SU-DHL-6 (cell line): ENCODE results near the gene INVS.

ENCODE experiments used
- H2AFZ ChIP-seq: fragments of 200-600 bp; sonication (generic); 2 replicates; pipeline ENCODE4 v1.6.1; 2014; ENCODE audit warnings: low read depth, mild to moderate bottlenecking, moderate library complexity, mixed read lengths, antibody characterized with exemption, low read length; ENCODE audit not compliant: severe bottlenecking
- H3F3A ChIP-seq: fragments of 200-600 bp; shearing (Covaris generic); 2 replicates; pipeline ENCODE4 v1.6.0; 2016; ENCODE audit warnings: antibody characterized with exemption, mild to moderate bottlenecking; ENCODE audit not compliant: insufficient read depth
- H3K27ac ChIP-seq: fragments of 200-600 bp; sonication (generic); 2 replicates; pipeline ENCODE4 v1.5.1; 2016; ENCODE audit warnings: low read depth, mild to moderate bottlenecking, low read length, moderate library complexity, mixed read lengths
- H3K27me3 ChIP-seq: fragments of 200-600 bp; sonication (generic), shearing (Covaris generic); 2 replicates; pipeline ENCODE4 v1.6.0; 2014; ENCODE audit warnings: mild to moderate bottlenecking, low read length
- H3K36me3 ChIP-seq: fragments of 200-600 bp; sonication (generic); 2 replicates; pipeline ENCODE4 v1.6.1; 2014; ENCODE audit warnings: mild to moderate bottlenecking, low read length, mixed read lengths
- H3K4me2 ChIP-seq: fragments of 300-600, 200-600 bp; shearing (Covaris generic), sonication (generic); 2 replicates; pipeline ENCODE4 v1.6.0; 2014; ENCODE audit warnings: low read length, low read depth, mild to moderate bottlenecking; ENCODE audit not compliant: poor library complexity, severe bottlenecking
- H3K4me3 ChIP-seq: fragments of 200-600 bp; sonication (generic); 2 replicates; pipeline ENCODE4 v1.5.1; 2014; ENCODE audit warnings: antibody characterized with exemption, low read length, mild to moderate bottlenecking, mixed read lengths; ENCODE audit not compliant: insufficient read depth, poor library complexity, severe bottlenecking
- H3K79me2 ChIP-seq: fragments of 200-600 bp; sonication (generic); 2 replicates; pipeline ENCODE4 v1.6.1; 2014; ENCODE audit warnings: mild to moderate bottlenecking, low read length, moderate library complexity; ENCODE audit not compliant: insufficient read depth
- H3K9ac ChIP-seq: fragments of 200-600 bp; sonication (generic); 2 replicates; pipeline ENCODE4 v1.7.0; 2014; ENCODE audit warnings: mild to moderate bottlenecking, low read length
- H3K9me2 ChIP-seq: fragments of 200-600 bp; sonication (generic); replicated peaks from 2 replicates; pipeline ENCODE4 v1.6.1; 2014; ENCODE audit warnings: low read length; ENCODE audit not compliant: insufficient read depth
- H3K9me3 ChIP-seq: fragments of 200-600 bp; sonication (generic); 2 replicates; pipeline ENCODE4 v1.6.1; 2014; ENCODE audit warnings: low read length, mixed read lengths; ENCODE audit not compliant: insufficient read depth
- H4K20me1 ChIP-seq: fragments of 200-600 bp; sonication (generic); 2 replicates; pipeline ENCODE4 v1.6.1; 2014; ENCODE audit warnings: low read depth, mild to moderate bottlenecking, antibody characterized with exemption, low read length, moderate library complexity, mixed read lengths
- EZH2phosphoT487 ChIP-seq: fragments of 200-600 bp; sonication (generic), shearing (Covaris generic); conservative IDR thresholded peaks from 2 replicates; pipeline ENCODE4 v1.6.1; 2018; ENCODE audit warnings: mild to moderate bottlenecking, antibody characterized with exemption, low read length, moderate library complexity, mixed read lengths
- TF ChIP-seq, protein P1 (sequence below): fragments of 200-600 bp; sonication (generic); IDR thresholded peaks from one replicate; pipeline ENCODE4 v1.5.1; 2017; ENCODE audit warnings: antibody characterized with exemption, mild to moderate bottlenecking, low read length, moderate library complexity; ENCODE audit not compliant: insufficient read depth, poor library complexity, severe bottlenecking

INVS gene

DNA sequence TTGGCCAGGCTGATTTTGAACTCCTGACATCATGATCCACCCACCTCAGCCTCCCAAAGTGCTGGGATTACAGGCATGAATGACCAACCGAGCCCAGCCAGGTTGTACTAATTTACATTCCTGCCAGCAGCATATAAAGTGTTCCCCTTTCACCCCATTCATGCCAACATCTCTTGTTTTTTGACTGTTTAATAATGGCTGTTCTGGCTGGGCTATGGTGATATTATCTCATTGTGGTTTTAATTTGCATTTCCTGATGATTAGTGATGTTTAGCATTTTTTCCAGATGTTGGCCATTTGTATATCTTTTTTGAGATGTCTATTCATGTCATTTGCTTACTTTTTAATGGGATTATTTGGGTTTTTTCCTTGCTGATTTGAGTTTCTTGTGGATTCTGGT, 87.3 kb downstream of the INVS start:
- H3K27ac ChIP-seq = no peak overlapping the region
- H3K9ac ChIP-seq = no peak overlapping the region
- H3F3A ChIP-seq = peaks cover 14% of the 10 kb centered on the region; the same call in 1 of the 2 replicates
- peaks cover 7% of the 10 kb centered on the region; the same call in 1 of the 2 replicates for H3K79me2 ChIP-seq
- H3K4me2 ChIP-seq = no peak overlapping the region
- no peaks in the 10 kb centered on the region for H4K20me1 ChIP-seq
- H3K9me3 ChIP-seq = peaks cover 14% of the 10 kb centered on the region; the same call in 1 of the 2 replicates
- H3K9me2 ChIP-seq = no peaks in the 10 kb centered on the region
- H3K4me3 ChIP-seq = no peak overlapping the region
- no peaks in the 10 kb centered on the region for H3K27me3 ChIP-seq
- no peak overlapping the region for H2AFZ ChIP-seq
- peaks cover 7% of the 10 kb centered on the region; the same call in 1 of the 2 replicates for H3K36me3 ChIP-seq
- TF ChIP-seq, protein P1, sequence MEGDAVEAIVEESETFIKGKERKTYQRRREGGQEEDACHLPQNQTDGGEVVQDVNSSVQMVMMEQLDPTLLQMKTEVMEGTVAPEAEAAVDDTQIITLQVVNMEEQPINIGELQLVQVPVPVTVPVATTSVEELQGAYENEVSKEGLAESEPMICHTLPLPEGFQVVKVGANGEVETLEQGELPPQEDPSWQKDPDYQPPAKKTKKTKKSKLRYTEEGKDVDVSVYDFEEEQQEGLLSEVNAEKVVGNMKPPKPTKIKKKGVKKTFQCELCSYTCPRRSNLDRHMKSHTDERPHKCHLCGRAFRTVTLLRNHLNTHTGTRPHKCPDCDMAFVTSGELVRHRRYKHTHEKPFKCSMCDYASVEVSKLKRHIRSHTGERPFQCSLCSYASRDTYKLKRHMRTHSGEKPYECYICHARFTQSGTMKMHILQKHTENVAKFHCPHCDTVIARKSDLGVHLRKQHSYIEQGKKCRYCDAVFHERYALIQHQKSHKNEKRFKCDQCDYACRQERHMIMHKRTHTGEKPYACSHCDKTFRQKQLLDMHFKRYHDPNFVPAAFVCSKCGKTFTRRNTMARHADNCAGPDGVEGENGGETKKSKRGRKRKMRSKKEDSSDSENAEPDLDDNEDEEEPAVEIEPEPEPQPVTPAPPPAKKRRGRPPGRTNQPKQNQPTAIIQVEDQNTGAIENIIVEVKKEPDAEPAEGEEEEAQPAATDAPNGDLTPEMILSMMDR = no peak
- no peak for TF ChIP-seq EZH2phosphoT487

DNA sequence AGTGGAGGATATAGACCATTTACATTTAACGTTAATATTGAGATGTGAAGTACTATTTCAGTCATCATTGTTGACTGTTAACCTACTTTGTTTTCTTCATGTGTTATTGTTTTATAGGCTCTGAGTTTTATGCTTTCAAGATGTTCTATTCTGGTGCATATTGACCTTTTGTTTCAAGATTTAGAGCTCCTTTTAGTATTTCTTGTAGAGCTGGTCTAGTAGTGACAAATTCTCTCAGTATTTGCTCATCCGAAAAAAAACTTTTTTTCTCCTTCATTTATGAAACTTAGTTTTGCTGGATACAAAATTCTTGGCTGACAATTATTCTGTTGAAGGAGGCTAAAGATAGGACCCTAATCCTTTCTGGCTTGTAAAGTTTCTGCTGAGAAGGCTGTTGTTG, 91.3 kb downstream of the INVS start:
- H3K79me2 ChIP-seq = peaks cover 7% of the 10 kb centered on the region; the same call in 1 of the 2 replicates
- no peak overlapping the region for H2AFZ ChIP-seq
- H3F3A ChIP-seq = no peaks in the 10 kb centered on the region
- H3K36me3 ChIP-seq = peaks cover 7% of the 10 kb centered on the region; the same call in 1 of the 2 replicates
- H3K4me3 ChIP-seq = no peak overlapping the region
- H3K9me2 ChIP-seq = no peaks in the 10 kb centered on the region
- TF ChIP-seq EZH2phosphoT487 = no peak
- TF ChIP-seq, protein P1 = no peak
- no peak overlapping the region for H3K27ac ChIP-seq
- no peaks in the 10 kb centered on the region for H3K27me3 ChIP-seq
- peaks cover 14% of the 10 kb centered on the region; the same call in 1 of the 2 replicates for H3K9me3 ChIP-seq
- no peak overlapping the region for H3K4me2 ChIP-seq
- H4K20me1 ChIP-seq = no peaks in the 10 kb centered on the region
- no peak overlapping the region for H3K9ac ChIP-seq

- Histone ChIP-seq H3K27ac (no peak overlapping the region), H3F3A (no peaks in the 10 kb centered on the region), H3K36me3 (peaks cover 7% of the 10 kb centered on the region; the same call in 1 of the 2 replicates), H3K79me2 (peaks cover 7% of the 10 kb centered on the region; the same call in 1 of the 2 replicates), H4K20me1 (no peaks in the 10 kb centered on the region), H3K4me2 (no peak overlapping the region), H3K9ac (no peak overlapping the region), H3K9me2 (no peaks in the 10 kb centered on the region), H3K27me3 (no peaks in the 10 kb centered on the region), H2AFZ (no peak overlapping the region), H3K4me3 (no peak overlapping the region), H3K9me3 (peaks cover 14% of the 10 kb centered on the region; the same call in 1 of the 2 replicates)
- no peak for TF ChIP-seq EZH2phosphoT487
- TF ChIP-seq, protein P1 = no peak
Measured at GRCh38 chr9:100191264-100191663, 92.2 kb downstream of the INVS start.
